ENCODE results near the gene RAB22A. TPM values are rescaled to one million over a fixed set of nuclear protein-coding genes. Genes with fewer than 3 reads are reported as not detected.

Gene RAB22A
- polyA plus RNA-seq, 1 donor (not counting 4 experiments of a cell fraction or from before 2014, with no cell fraction given), result 22.9 TPM

- Histone ChIP-seq H3K9me1 (ENCODE audit: control insufficient read depth, extremely low read depth, insufficient read depth, low read length) (peaks cover 4% of the 10 kb centered on the region), H3K79me2 (ENCODE audit: control insufficient read depth, insufficient read depth, low read length) (peaks cover 90% of the 10 kb centered on the region), H3K4me1 (ENCODE audit: control insufficient read depth, extremely low read depth, insufficient read depth, low read length) (peaks cover 37% of the 10 kb centered on the region), H4K20me1 (ENCODE audit: control insufficient read depth, extremely low read depth, insufficient read depth, low read length) (peaks cover 19% of the 10 kb centered on the region), H3K36me3 (ENCODE audit: control insufficient read depth in 2 of 2, extremely low read depth in 1 of 2, insufficient read depth in 2 of 2, low read length in 2 of 2) (no peaks in the 10 kb centered on the region), H3K9ac (ENCODE audit: control insufficient read depth, extremely low read depth, insufficient read depth, low read length) (no peak overlapping the region), H3K27ac (ENCODE audit: control insufficient read depth, insufficient read depth, low read length) (no peak overlapping the region), H3K27me3 (ENCODE audit: control insufficient read depth, extremely low read depth, insufficient read depth, low read length) (no peaks in the 10 kb centered on the region), H3K4me3 (ENCODE audit: control insufficient read depth in 2 of 3, extremely low read depth in 1 of 3, insufficient read depth in 2 of 3, low read depth in 1 of 3, low read length in 3 of 3) (no peak overlapping the region), H3K9me3 (ENCODE audit: control insufficient read depth, low read depth, low read length) (no peaks in the 10 kb centered on the region), H2AFZ (ENCODE audit: control insufficient read depth, low read length) (no peak overlapping the region), H3K4me2 (ENCODE audit: control insufficient read depth, extremely low read depth, insufficient read depth, low read depth, low read length) (no peak overlapping the region)
- TF ChIP-seq CTCF (optimal IDR thresholded peaks at IDR 0.05 in 1 of 3, IDR thresholded peaks at IDR 0.05 in 1 of 3, conservative IDR thresholded peaks at IDR 0.05 in 1 of 3; ENCODE audit: extremely low read depth in 1 of 3, insufficient read depth in 2 of 3, low read length in 3 of 3) (no peak), EZH2 (IDR thresholded peaks at IDR 0.05; ENCODE audit: low read length) (no peak)
- FAIRE-seq (no peak), DNase-seq (ENCODE audit: low read depth, low spot score) (no peak)
- dilution Hi-C loops (cut with MboI; ENCODE audit: extremely low pct_ligation_motif_present, low sequenced_read_pairs), result no loop called here
Observed at GRCh38 chr20:58403272-58403671, 93.8 kb downstream of the RAB22A start.

- H4K20me1 ChIP-seq (ENCODE audit: control insufficient read depth, extremely low read depth, insufficient read depth, low read length), result peaks cover 25% of the 10 kb centered on the region
Observed at GRCh38 chr20:58405504-58406291, 96.2 kb downstream of the RAB22A start.

More at GRCh38 chr20:58405504-58406291, 96.2 kb downstream of the RAB22A start:
- TF ChIP-seq EZH2 (IDR thresholded peaks at IDR 0.05; ENCODE audit: low read length) (no peak), CTCF (optimal IDR thresholded peaks at IDR 0.05 in 1 of 3, IDR thresholded peaks at IDR 0.05 in 1 of 3, conservative IDR thresholded peaks at IDR 0.05 in 1 of 3; ENCODE audit: extremely low read depth in 1 of 3, insufficient read depth in 2 of 3, low read length in 3 of 3) (no peak)
- Histone ChIP-seq H3K79me2 (ENCODE audit: control insufficient read depth, insufficient read depth, low read length) (peaks cover 90% of the 10 kb centered on the region), H2AFZ (ENCODE audit: control insufficient read depth, low read length) (no peak overlapping the region), H3K4me1 (ENCODE audit: control insufficient read depth, extremely low read depth, insufficient read depth, low read length) (peaks cover 43% of the 10 kb centered on the region), H3K27ac (ENCODE audit: control insufficient read depth, insufficient read depth, low read length) (no peak overlapping the region), H3K36me3 (ENCODE audit: control insufficient read depth in 2 of 2, extremely low read depth in 1 of 2, insufficient read depth in 2 of 2, low read length in 2 of 2) (no peaks in the 10 kb centered on the region), H3K27me3 (ENCODE audit: control insufficient read depth, extremely low read depth, insufficient read depth, low read length) (no peaks in the 10 kb centered on the region), H3K4me3 (ENCODE audit: control insufficient read depth in 2 of 3, extremely low read depth in 1 of 3, insufficient read depth in 2 of 3, low read depth in 1 of 3, low read length in 3 of 3) (no peak overlapping the region), H3K9ac (ENCODE audit: control insufficient read depth, extremely low read depth, insufficient read depth, low read length) (no peak overlapping the region), H3K9me3 (ENCODE audit: control insufficient read depth, low read depth, low read length) (no peaks in the 10 kb centered on the region), H3K9me1 (ENCODE audit: control insufficient read depth, extremely low read depth, insufficient read depth, low read length) (peaks cover 4% of the 10 kb centered on the region), H3K4me2 (ENCODE audit: control insufficient read depth, extremely low read depth, insufficient read depth, low read depth, low read length) (no peak overlapping the region)
- no peak for DNase-seq (ENCODE audit: low read depth, low spot score)
- dilution Hi-C loops (cut with MboI; ENCODE audit: extremely low pct_ligation_motif_present, low sequenced_read_pairs), result no loop called here
- no peak for FAIRE-seq

Measured in keratinocyte (primary cell).